Mesenchymal stem cell (in vitro differentiated cells and primary cell): ENCODE measurements around the gene IL18RAP. TPM values are rescaled to one million over a fixed set of nuclear protein-coding genes. Genes with fewer than 3 reads are reported as not detected.

Source experiments
- DNase-seq: peaks from one replicate; pipeline ENCODE4 v3.0.0-alpha.2; 2013
- H2AFZ ChIP-seq: one replicate; pipeline ENCODE4 v1.6.1; 2013; ENCODE audit warnings: low read depth, mild to moderate bottlenecking, control low read depth, inconsistent platforms, low read length, moderate library complexity
- H2AK5ac ChIP-seq: 2 replicates; pipeline ENCODE4 v1.6.1; 2013; ENCODE audit warnings: low read length, moderate library complexity, mild to moderate bottlenecking, inconsistent platforms; ENCODE audit not compliant: severe bottlenecking
- H2BK120ac ChIP-seq: one replicate; pipeline ENCODE4 v1.6.1; 2013; ENCODE audit warnings: low read depth, mild to moderate bottlenecking, inconsistent platforms, low read length, moderate library complexity
- H2BK12ac ChIP-seq, 2 experiments: one replicate each; pipeline ENCODE4 v1.6.1; 2013; ENCODE audit warnings: inconsistent platforms in 2 of 2, low read length in 2 of 2, mild to moderate bottlenecking in 2 of 2, moderate library complexity in 2 of 2, control low read depth in 1 of 2
- H2BK15ac ChIP-seq: one replicate; pipeline ENCODE4 v1.6.1; 2013; ENCODE audit warnings: mild to moderate bottlenecking, low read depth, inconsistent platforms; ENCODE audit not compliant: poor library complexity, severe bottlenecking
- H2BK5ac ChIP-seq: 2 replicates; pipeline ENCODE4 v1.6.1; 2013; ENCODE audit warnings: low read depth, mild to moderate bottlenecking, low read length, control low read depth, inconsistent platforms; ENCODE audit not compliant: poor library complexity, severe bottlenecking
- H3K14ac ChIP-seq, 2 experiments: one replicate each; pipeline ENCODE4 v1.6.1; 2013; ENCODE audit warnings: inconsistent platforms in 2 of 2, low read length in 2 of 2, control low read depth in 1 of 2, mild to moderate bottlenecking in 1 of 2, moderate library complexity in 1 of 2
- H3K18ac ChIP-seq, 2 experiments: one replicate each; pipeline ENCODE4 v1.6.1; 2013; ENCODE audit warnings: inconsistent platforms in 2 of 2, low read length in 2 of 2, control low read depth in 1 of 2, low read depth in 1 of 2, mild to moderate bottlenecking in 1 of 2
- H3K23ac ChIP-seq, 2 experiments: one replicate each; pipeline ENCODE4 v1.6.1; 2013; ENCODE audit warnings: inconsistent platforms in 2 of 2, low read length in 2 of 2, mild to moderate bottlenecking in 2 of 2, moderate library complexity in 2 of 2, control low read depth in 1 of 2
- H3K27ac ChIP-seq: 2 replicates; pipeline ENCODE4 v1.5.1; 2013; ENCODE audit warnings: mild to moderate bottlenecking, moderate library complexity, low read length, control low read depth, inconsistent platforms; ENCODE audit not compliant: poor library complexity, severe bottlenecking
- H3K27me3 ChIP-seq, 2 experiments: 2 replicates each; pipeline versions ENCODE4 v1.6.1 to v1.7.0; 2013; ENCODE audit warnings: low read length in 2 of 2, mild to moderate bottlenecking in 2 of 2, moderate library complexity in 2 of 2, control low read depth in 1 of 2, inconsistent platforms in 1 of 2; ENCODE audit not compliant: control insufficient read depth in 1 of 2, insufficient read depth in 1 of 2
- H3K36me3 ChIP-seq, 2 experiments: 2 replicates each; pipeline versions ENCODE4 v1.6.1 to v1.7.0; 2013; ENCODE audit warnings: low read length in 2 of 2, control low read depth in 1 of 2, inconsistent platforms in 1 of 2, low read depth in 1 of 2, mild to moderate bottlenecking in 1 of 2; ENCODE audit not compliant: insufficient read depth in 2 of 2, control insufficient read depth in 1 of 2
- H3K4ac ChIP-seq, 2 experiments: one replicate each; pipeline ENCODE4 v1.6.1; 2013; ENCODE audit warnings: inconsistent platforms in 2 of 2, low read length in 2 of 2, mild to moderate bottlenecking in 2 of 2, moderate library complexity in 2 of 2, control low read depth in 1 of 2, low read depth in 1 of 2
- H3K4me1 ChIP-seq: 2 replicates; pipeline ENCODE4 v1.6.1; 2013; ENCODE audit warnings: low read depth, low read length, control low read depth; ENCODE audit not compliant: control insufficient read depth, insufficient read depth
- H3K4me2 ChIP-seq: 2 replicates; pipeline ENCODE4 v1.6.1; 2013; ENCODE audit warnings: low read length, mild to moderate bottlenecking, inconsistent platforms; ENCODE audit not compliant: poor library complexity, severe bottlenecking
- H3K4me3 ChIP-seq, 2 experiments: 2 replicates each; pipeline versions ENCODE4 v1.5.1 to v1.7.0; 2013; ENCODE audit warnings: low read length in 2 of 2, mild to moderate bottlenecking in 2 of 2, control low read depth in 1 of 2, low read depth in 1 of 2; ENCODE audit not compliant: insufficient read depth in 1 of 2
- H3K79me1 ChIP-seq: replicated peaks from 2 replicates; pipeline ENCODE4 v1.6.1; 2013; ENCODE audit warnings: mild to moderate bottlenecking, control low read depth, low read length, inconsistent platforms; ENCODE audit not compliant: poor library complexity, severe bottlenecking
- H3K9ac ChIP-seq: 2 replicates; pipeline ENCODE4 v1.7.0; 2013; ENCODE audit warnings: mild to moderate bottlenecking, low read length, moderate library complexity
- H3K9me3 ChIP-seq: 2 replicates; pipeline ENCODE4 v1.7.0; 2013; ENCODE audit warnings: mild to moderate bottlenecking, low read length; ENCODE audit not compliant: control insufficient read depth
- H4K8ac ChIP-seq: one replicate; pipeline ENCODE4 v1.6.1; 2013; ENCODE audit warnings: inconsistent platforms, mild to moderate bottlenecking, low read length, moderate library complexity
- H4K91ac ChIP-seq: one replicate; pipeline ENCODE4 v1.6.1; 2013; ENCODE audit warnings: mild to moderate bottlenecking, low read length, inconsistent platforms
- WGBS: methylation state at CpG from one replicate; pipeline ENCODE4 v1.1.7; 2013; ENCODE audit warnings: mixed read lengths; 5-methylcytosine and 5-hydroxymethylcytosine counted together
- polyA plus RNA-seq, 2 experiments: library from polyadenylated mRNA; stranded (reverse); fragments of 200-250 nt; gene quantifications; one replicate each; pipeline ENCODE4 v1.2.3, GENCODE V29; 2013

IL18RAP gene
- 0.17 TPM for polyA plus RNA-seq (2013, experiment 1 of 2)
- polyA plus RNA-seq (2013, experiment 2 of 2): 0.14 TPM

DNA sequence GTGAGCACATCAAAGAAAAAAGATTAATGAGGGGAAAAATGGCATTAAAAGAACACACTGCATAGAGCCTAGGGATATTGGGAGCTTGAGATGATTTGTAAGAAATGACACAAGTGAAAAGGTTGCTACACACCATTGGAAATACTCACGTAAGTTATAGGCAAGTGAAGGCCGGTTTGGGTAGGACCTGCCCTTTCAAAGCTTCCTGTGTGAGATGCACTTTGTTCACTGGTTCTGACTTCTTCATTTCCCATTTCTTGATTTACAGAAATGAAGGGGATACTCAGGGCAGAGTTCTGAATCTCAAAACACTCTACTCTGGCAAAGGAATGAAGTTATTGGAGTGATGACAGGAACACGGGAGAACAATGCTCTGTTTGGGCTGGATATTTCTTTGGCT, at the start of gene IL18RAP:
IL18RAP (plus strand) TSS at position 251 of the 400 bp plus-strand sequence; CDS start at position 369, 118 bp downstream.
- no peaks in the 10 kb centered on the region for H3K79me1 ChIP-seq
- H3K18ac ChIP-seq: no peak within 1 kb of the TSS
- H4K8ac ChIP-seq: no peak within 1 kb of the TSS
- H3K4me3 ChIP-seq: no peak within 1 kb of the TSS
- H3K4ac ChIP-seq: no peak within 1 kb of the TSS
- no peak within 1 kb of the TSS for H4K91ac ChIP-seq
- no peak for DNase-seq
- no peaks in the 10 kb centered on the region for H3K36me3 ChIP-seq
- H2BK12ac ChIP-seq: no peak within 1 kb of the TSS
- H2BK15ac ChIP-seq: no peak within 1 kb of the TSS
- 93% methylated on average over 3 of the region's 3 CpGs for WGBS
- no peak within 1 kb of the TSS for H2BK5ac ChIP-seq
- H3K23ac ChIP-seq: no peak within 1 kb of the TSS
- no peak within 1 kb of the TSS for H3K14ac ChIP-seq
- H2BK120ac ChIP-seq: no peak within 1 kb of the TSS
- H2AFZ ChIP-seq: no peak within 1 kb of the TSS
- no peaks in the 10 kb centered on the region for H3K9me3 ChIP-seq
- H2AK5ac ChIP-seq: no peak within 1 kb of the TSS
- H3K4me1 ChIP-seq: no peaks in the 10 kb centered on the region
- H3K4me2 ChIP-seq: no peak within 1 kb of the TSS
- no peak within 1 kb of the TSS for H3K9ac ChIP-seq
- peaks cover 11 to 75% of the 10 kb centered on the region in 2 experiments for H3K27me3 ChIP-seq
- H3K27ac ChIP-seq: no peak within 1 kb of the TSS

DNA sequence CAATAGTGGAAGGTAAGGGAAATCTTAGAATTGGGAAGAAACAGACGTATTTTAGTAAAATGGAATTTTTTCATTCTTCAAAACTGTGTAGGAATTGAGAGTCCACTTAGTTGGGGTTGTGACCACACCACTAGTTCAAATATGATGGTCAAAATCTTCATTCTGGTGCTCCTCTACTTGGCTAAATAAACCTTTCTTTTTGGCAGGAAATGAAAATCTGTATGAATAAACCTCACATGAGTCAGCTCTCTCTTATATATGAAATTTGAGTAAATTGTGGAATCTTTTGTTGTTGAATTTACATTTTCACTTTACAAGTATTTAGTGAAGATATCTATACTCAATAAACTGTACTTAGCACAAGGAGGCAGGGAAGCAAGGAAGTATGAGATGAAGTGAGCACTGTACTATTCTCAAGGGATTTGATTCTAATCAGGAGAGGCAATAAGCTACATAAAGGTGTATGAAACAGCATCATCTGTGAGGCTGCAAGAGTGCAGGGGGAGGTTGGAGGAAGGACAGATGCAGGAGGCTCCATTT, 46.8 kb upstream of the IL18RAP start:
- no peak overlapping the region for H2BK12ac ChIP-seq
- 88% methylated on average over 1 of the region's 1 CpG for WGBS
- no peaks in the 10 kb centered on the region for H3K79me1 ChIP-seq
- H3K23ac ChIP-seq: no peak overlapping the region
- H3K4me3 ChIP-seq: no peak overlapping the region
- H2AK5ac ChIP-seq: no peak overlapping the region
- H3K14ac ChIP-seq: no peak overlapping the region
- no peak overlapping the region for H2BK15ac ChIP-seq
- no peaks in the 10 kb centered on the region for H3K9me3 ChIP-seq
- no peak for DNase-seq
- H3K4ac ChIP-seq: no peak overlapping the region
- H3K36me3 ChIP-seq: no peaks in the 10 kb centered on the region
- no peak overlapping the region for H3K9ac ChIP-seq
- no peak overlapping the region for H2BK5ac ChIP-seq
- no peaks in the 10 kb centered on the region for H3K27me3 ChIP-seq
- no peak overlapping the region for H2BK120ac ChIP-seq
- no peak overlapping the region for H3K4me2 ChIP-seq
- no peaks in the 10 kb centered on the region for H3K4me1 ChIP-seq
- H4K8ac ChIP-seq: no peak overlapping the region
- H3K27ac ChIP-seq: no peak overlapping the region
- no peak overlapping the region for H3K18ac ChIP-seq
- no peak overlapping the region for H2AFZ ChIP-seq
- no peak overlapping the region for H4K91ac ChIP-seq

DNA sequence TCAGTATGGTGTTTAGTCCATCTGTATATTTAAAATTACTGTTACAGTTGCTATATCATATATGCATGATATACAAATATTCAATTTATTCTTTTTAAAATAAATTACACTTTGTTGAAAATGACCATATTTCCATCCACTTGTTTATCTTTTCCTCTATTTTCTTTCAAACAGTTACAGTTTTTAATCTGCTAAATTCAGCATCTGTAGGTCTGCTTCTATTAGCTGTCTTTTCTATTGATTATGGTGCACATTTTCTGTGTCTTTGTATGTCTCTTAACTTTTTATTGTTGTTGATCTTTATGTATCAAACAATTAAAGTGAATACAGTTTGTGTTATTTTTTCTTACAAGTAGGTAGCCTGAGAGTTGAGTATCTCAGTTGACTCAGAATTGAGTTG, 39.2 kb upstream of the IL18RAP start:
- Histone ChIP-seq H3K9me3 (peaks cover 17% of the 10 kb centered on the region), H3K9ac (no peak overlapping the region), H3K4me3 (no peak overlapping the region), H2BK15ac (no peak overlapping the region), H2BK5ac (no peak overlapping the region), H3K14ac (no peak overlapping the region), H2AFZ (no peak overlapping the region), H4K91ac (no peak overlapping the region), H2AK5ac (no peak overlapping the region), H2BK12ac (no peak overlapping the region), H3K36me3 (no peaks in the 10 kb centered on the region), H3K18ac (no peak overlapping the region), H2BK120ac (no peak overlapping the region), H3K23ac (no peak overlapping the region), H3K4ac (no peak overlapping the region), H3K27me3 (peaks cover 0 to 2% of the 10 kb centered on the region in 2 experiments), H3K4me2 (no peak overlapping the region), H3K4me1 (no peaks in the 10 kb centered on the region), H4K8ac (no peak overlapping the region), H3K27ac (no peak overlapping the region), H3K79me1 (no peaks in the 10 kb centered on the region)
- no peak for DNase-seq

- no peaks in the 10 kb centered on the region for H3K36me3 ChIP-seq
- H2AFZ ChIP-seq: no peak overlapping the region
- no peak overlapping the region for H2BK12ac ChIP-seq
- no peak overlapping the region for H4K8ac ChIP-seq
- H3K4ac ChIP-seq: no peak overlapping the region
- no peak overlapping the region for H2AK5ac ChIP-seq
- H3K4me3 ChIP-seq: no peak overlapping the region
- no peak overlapping the region for H3K4me2 ChIP-seq
- H3K14ac ChIP-seq: no peak overlapping the region
- H2BK5ac ChIP-seq: no peak overlapping the region
- no peak overlapping the region for H3K23ac ChIP-seq
- H3K79me1 ChIP-seq: no peaks in the 10 kb centered on the region
- no peak overlapping the region for H3K27ac ChIP-seq
- no peak overlapping the region for H4K91ac ChIP-seq
- H3K4me1 ChIP-seq: no peaks in the 10 kb centered on the region
- 92% methylated on average over 1 of the region's 1 CpG for WGBS
- H3K18ac ChIP-seq: no peak overlapping the region
- H2BK120ac ChIP-seq: no peak overlapping the region
- no peak overlapping the region for H2BK15ac ChIP-seq
- H3K9me3 ChIP-seq: peaks cover 17% of the 10 kb centered on the region
- H3K9ac ChIP-seq: no peak overlapping the region
- H3K27me3 ChIP-seq: peaks cover 0 to 2% of the 10 kb centered on the region in 2 experiments
- DNase-seq: no peak
Observed at GRCh38 chr2:102385522-102385921, 37.4 kb upstream of the IL18RAP start.
